AG09319 (cell line): ENCODE measurements around the gene UBR1.
"Not testable (repeated sequence)": the region's sequence is repeated elsewhere in the genome, so short reads cannot be mapped to it uniquely, and the experiment has no call there.

Experiments
- DNase-seq: peaks from one replicate; pipeline ENCODE4 v3.0.0-alpha.2; 2010; ENCODE audit warnings: low read depth; ENCODE audit errors: extremely low read depth
- TF ChIP-seq, protein P1 (sequence below): IDR thresholded peaks from 2 replicates; pipeline ENCODE4 v1.5.1; 2011; ENCODE audit warnings: low read depth, mild to moderate bottlenecking, inconsistent platforms, low read length, moderate library complexity

The UBR1 gene

GRCh38 chr15:42914728-42915497 is 190.9 kb downstream of the UBR1 start:
- no peak for DNase-seq
- TF ChIP-seq, protein P1, sequence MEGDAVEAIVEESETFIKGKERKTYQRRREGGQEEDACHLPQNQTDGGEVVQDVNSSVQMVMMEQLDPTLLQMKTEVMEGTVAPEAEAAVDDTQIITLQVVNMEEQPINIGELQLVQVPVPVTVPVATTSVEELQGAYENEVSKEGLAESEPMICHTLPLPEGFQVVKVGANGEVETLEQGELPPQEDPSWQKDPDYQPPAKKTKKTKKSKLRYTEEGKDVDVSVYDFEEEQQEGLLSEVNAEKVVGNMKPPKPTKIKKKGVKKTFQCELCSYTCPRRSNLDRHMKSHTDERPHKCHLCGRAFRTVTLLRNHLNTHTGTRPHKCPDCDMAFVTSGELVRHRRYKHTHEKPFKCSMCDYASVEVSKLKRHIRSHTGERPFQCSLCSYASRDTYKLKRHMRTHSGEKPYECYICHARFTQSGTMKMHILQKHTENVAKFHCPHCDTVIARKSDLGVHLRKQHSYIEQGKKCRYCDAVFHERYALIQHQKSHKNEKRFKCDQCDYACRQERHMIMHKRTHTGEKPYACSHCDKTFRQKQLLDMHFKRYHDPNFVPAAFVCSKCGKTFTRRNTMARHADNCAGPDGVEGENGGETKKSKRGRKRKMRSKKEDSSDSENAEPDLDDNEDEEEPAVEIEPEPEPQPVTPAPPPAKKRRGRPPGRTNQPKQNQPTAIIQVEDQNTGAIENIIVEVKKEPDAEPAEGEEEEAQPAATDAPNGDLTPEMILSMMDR, result no peak

DNA sequence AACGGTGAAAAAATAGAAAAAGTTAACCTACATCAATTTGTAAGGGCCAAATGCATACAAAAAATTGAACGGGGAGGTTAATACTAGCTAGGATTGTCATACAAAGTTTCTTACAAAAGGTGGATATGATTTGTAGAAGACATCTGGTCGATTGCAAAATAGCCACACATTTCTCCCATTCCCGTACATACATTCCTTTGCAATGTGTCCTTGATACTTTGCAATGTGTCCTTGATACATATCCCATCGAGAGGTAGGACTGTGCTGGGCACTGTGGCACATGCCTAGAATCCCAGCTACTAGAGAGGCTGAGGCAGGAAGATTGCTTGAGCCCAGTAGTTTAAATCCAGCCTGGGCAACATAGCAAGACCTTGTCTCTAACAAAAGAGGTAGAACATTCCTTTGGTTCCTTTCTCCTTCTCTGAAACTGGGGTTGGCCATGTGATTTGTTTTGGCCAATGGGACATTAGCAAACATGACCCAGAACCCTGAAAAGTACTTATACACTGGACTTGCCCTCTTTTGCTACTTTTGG is 194.7 kb downstream of the UBR1 start:
- no peak for DNase-seq
- TF ChIP-seq, protein P1, result no peak

DNA sequence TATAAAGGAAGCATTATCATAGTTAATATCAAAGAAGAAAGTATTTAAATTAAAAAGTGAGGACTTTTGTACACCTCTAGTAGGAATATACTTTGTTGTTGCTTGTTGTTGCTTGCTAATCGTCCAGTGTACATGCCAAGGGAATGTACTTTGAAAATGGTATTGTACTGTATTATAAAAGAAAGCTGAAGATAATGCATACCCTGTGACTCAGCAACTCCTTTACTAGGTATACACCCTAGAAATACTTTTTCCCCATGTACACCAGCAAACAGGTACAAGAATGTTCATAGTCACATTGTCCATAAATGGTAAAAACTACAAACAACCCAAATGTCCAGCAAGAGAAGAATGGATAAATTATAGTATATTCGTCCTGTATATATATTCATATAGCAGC is 197.3 kb downstream of the UBR1 start:
- TF ChIP-seq, protein P1, result no peak
- no peak for DNase-seq

DNA sequence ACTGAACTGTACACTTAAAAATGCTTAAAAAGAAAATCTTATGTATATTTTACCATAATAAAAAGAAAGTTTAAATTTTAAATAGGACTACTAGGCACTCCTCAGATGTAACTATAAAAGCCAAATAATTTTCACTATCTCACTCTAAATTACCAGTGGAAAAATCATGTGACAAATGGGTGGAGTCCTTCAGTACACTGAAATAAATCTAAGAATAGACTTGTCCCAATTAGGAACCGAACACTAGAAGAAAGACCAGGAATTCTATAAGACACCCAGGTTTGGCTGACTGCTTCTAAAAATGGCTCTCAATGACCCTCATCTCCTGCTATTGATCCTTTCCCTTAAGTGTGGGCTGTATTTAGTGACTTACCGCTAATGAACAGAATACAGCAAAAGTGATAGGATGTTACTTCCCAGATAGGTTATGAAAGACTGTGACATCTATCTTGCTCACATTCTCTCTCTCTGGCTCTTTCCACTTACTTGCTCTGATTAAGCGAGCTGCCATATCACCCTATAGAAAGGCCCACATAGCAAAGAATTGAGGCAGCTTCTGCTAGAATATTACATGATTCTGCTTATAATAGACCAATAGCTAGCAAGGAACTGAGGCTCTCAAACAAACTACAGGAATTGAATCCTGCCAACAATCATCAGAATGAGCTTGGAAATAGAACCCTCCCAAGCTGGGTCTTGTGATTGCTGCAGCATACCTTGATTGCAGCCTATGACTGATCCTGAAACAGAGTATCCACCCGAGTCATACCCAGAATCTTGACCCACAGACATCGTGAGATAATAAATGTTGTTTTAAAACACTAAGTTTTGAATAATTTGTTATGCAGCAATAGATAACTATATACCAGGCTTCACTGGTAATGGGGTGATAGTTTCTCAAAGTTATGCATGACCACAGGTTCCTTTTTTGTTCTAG is 202.2 kb downstream of the UBR1 start:
- TF ChIP-seq, protein P1, result no peak
- DNase-seq, result no peak

DNA sequence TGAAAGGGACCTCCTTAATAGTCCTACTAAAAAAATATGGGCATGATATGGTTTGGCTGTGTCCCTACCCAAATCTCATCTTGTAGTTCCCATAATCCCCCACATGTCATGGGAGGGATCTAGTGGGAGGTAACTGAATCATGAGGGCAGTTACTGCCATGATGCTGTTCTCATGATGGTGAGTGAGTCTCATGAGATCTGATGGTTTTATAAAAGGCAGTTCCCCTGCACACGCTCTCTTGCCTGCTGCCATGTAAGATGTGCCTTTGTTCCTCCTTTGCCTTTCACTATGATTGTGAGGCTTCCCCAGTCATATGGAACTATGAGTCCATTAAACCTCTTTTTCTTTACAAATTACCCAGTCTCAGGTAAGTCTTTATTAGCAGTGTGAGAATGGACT is 211.9 kb downstream of the UBR1 start:
- DNase-seq, result not testable (repeated sequence)
